HepG2 (cell line): Measurements from ENCODE around the gene DNMT1. TPM values are rescaled to one million over a fixed set of nuclear protein-coding genes. Genes with fewer than 3 reads are reported as not detected.

Experiments used
- EEA1 ChIP-seq: sonication (generic); formaldehyde crosslinking; IDR thresholded peaks from 2 replicates; pipeline ENCODE4 v1.5.1; 2020; ENCODE audit warnings: mild to moderate bottlenecking, missing genetic modification reagents, borderline replicate concordance
- ETV6 ChIP-seq: sonication (generic); formaldehyde crosslinking; conservative IDR thresholded peaks from 2 replicates; pipeline ENCODE4 v1.4.0; 2020; ENCODE audit warnings: missing genetic modification reagents
- GMEB1 ChIP-seq: sonication (generic); formaldehyde crosslinking; IDR thresholded peaks from 2 replicates; pipeline ENCODE4 v1.5.1; 2020; ENCODE audit warnings: missing genetic modification reagents, mild to moderate bottlenecking, borderline replicate concordance
- NONO ChIP-seq, 2 experiments: fragments of 450-650 bp in 1 of 2; sonication (generic) in 1 of 2; formaldehyde crosslinking in 1 of 2; IDR thresholded peaks in 1 of 2; conservative IDR thresholded peaks in 1 of 2; 2 replicates each; pipeline versions ENCODE4 v1.6.1 to v1.8.0; 2017 to 2022; ENCODE audit warnings: mild to moderate bottlenecking in 1 of 2, missing genetic modification reagents in 1 of 2, moderate library complexity in 1 of 2
- PLRG1 ChIP-seq: fragments of 450-650 bp; conservative IDR thresholded peaks from 2 replicates; pipeline ENCODE4 v1.6.1; 2016
- RFX3 ChIP-seq: IDR thresholded peaks from 2 replicates; pipeline ENCODE4 v1.6.1; 2016; ENCODE audit warnings: missing biosample characterization, missing genetic modification reagents
- ZKSCAN1 ChIP-seq: fragments of 150-350 bp; IDR thresholded peaks from 2 replicates; pipeline ENCODE4 v1.6.1; 2014; ENCODE audit warnings: low read length
- ZNF329 ChIP-seq: sonication (generic); formaldehyde crosslinking; IDR thresholded peaks from 2 replicates; pipeline ENCODE4 v1.9.0; 2021; ENCODE audit warnings: low read depth, mild to moderate bottlenecking, missing genetic modification reagents
- ZNF646 ChIP-seq: sonication (generic); formaldehyde crosslinking; IDR thresholded peaks from 2 replicates; pipeline ENCODE4 v1.9.0; 2021; ENCODE audit warnings: mild to moderate bottlenecking, missing genetic modification reagents
- ZNF766 ChIP-seq: sonication (generic); formaldehyde crosslinking; IDR thresholded peaks from 2 replicates; pipeline ENCODE4 v1.5.0; 2020; ENCODE audit warnings: missing genetic modification reagents, borderline replicate concordance
- polyA plus RNA-seq, 8 experiments: library from polyadenylated mRNA; depleted of rRNA in 3 of 8; stranded (reverse) in 7 of 8; unstranded in 1 of 8; fragments of >200 nt; fragmentation: Illumina TruSeq in 4 of 8; extraction: Trizol in 4 of 8; gene quantifications; 2 replicates each; pipeline versions ENCODE4 v1.2.1 to v1.2.3, GENCODE V29; 2011 to 2016; ENCODE audit warnings: low read depth in 4 of 8, missing spikeins in 1 of 8, mixed read lengths in 1 of 8; ENCODE audit not compliant: insufficient read depth in 1 of 8
- total RNA-seq, 5 experiments: library from RNA; depleted of rRNA; stranded (reverse); fragments of >200 nt; fragmentation: Illumina TruSeq; extraction: Trizol; gene quantifications; 2 replicates each; pipeline ENCODE4 v1.2.3, GENCODE V29; 2016; ENCODE audit warnings: low read depth in 1 of 5
- TF ChIP-seq, protein P1 (sequence below): sonication (generic); formaldehyde crosslinking; IDR thresholded peaks from 2 replicates; pipeline ENCODE4 v1.4.0; 2020; ENCODE audit warnings: missing genetic modification reagents, borderline replicate concordance
- TF ChIP-seq, protein P2 (sequence below): IDR thresholded peaks from 2 replicates; pipeline ENCODE4 v1.6.1; 2016

The DNMT1 gene
- total and polyA plus RNA-seq, 2 of the 13 experiments (the other 11 are each of a cell fraction or from before 2014, with no cell fraction given), result 31.2 to 91.1 TPM

- TF ChIP-seq, protein P1, sequence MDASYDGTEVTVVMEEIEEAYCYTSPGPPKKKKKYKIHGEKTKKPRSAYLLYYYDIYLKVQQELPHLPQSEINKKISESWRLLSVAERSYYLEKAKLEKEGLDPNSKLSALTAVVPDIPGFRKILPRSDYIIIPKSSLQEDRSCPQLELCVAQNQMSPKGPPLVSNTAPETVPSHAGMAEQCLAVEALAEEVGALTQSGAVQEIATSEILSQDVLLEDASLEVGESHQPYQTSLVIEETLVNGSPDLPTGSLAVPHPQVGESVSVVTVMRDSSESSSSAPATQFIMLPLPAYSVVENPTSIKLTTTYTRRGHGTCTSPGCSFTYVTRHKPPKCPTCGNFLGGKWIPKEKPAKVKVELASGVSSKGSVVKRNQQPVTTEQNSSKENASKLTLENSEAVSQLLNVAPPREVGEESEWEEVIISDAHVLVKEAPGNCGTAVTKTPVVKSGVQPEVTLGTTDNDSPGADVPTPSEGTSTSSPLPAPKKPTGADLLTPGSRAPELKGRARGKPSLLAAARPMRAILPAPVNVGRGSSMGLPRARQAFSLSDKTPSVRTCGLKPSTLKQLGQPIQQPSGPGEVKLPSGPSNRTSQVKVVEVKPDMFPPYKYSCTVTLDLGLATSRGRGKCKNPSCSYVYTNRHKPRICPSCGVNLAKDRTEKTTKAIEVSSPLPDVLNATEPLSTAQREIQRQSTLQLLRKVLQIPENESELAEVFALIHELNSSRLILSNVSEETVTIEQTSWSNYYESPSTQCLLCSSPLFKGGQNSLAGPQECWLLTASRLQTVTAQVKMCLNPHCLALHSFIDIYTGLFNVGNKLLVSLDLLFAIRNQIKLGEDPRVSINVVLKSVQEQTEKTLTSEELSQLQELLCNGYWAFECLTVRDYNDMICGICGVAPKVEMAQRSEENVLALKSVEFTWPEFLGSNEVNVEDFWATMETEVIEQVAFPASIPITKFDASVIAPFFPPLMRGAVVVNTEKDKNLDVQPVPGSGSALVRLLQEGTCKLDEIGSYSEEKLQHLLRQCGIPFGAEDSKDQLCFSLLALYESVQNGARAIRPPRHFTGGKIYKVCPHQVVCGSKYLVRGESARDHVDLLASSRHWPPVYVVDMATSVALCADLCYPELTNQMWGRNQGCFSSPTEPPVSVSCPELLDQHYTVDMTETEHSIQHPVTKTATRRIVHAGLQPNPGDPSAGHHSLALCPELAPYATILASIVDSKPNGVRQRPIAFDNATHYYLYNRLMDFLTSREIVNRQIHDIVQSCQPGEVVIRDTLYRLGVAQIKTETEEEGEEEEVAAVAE (CRISPR knock-in tag), result no peak
- TF ChIP-seq, protein P2, sequence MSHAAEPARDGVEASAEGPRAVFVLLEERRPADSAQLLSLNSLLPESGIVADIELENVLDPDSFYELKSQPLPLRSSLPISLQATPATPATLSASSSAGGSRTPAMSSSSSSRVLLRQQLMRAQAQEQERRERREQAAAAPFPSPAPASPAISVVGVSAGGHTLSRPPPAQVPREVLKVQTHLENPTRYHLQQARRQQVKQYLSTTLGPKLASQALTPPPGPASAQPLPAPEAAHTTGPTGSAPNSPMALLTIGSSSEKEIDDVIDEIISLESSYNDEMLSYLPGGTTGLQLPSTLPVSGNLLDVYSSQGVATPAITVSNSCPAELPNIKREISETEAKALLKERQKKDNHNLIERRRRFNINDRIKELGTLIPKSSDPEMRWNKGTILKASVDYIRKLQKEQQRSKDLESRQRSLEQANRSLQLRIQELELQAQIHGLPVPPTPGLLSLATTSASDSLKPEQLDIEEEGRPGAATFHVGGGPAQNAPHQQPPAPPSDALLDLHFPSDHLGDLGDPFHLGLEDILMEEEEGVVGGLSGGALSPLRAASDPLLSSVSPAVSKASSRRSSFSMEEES (CRISPR knock-in tag), result peak; percentile 70; the same call in 1 of the 2 replicates
- TF ChIP-seq ZKSCAN1 (no peak), NONO (IDR thresholded peaks at IDR 0.05) (no peak), NONO (CRISPR knock-in tag; conservative IDR thresholded peaks at IDR 0.05) (peak; percentile 54), RFX3 (CRISPR knock-in tag) (peak; percentile 95), GMEB1 (CRISPR knock-in tag) (peak; percentile 90), ETV6 (CRISPR knock-in tag) (peak; percentile 28; the same call in 1 of the 2 replicates), EEA1 (CRISPR knock-in tag) (peak; percentile 91), ZNF646 (CRISPR knock-in tag) (peak; percentile 32; the same call in 1 of the 2 replicates), ZNF329 (CRISPR knock-in tag) (0 out of 2 replicates have a peak, but pooled peaks have one; percentile 34), ZNF766 (CRISPR knock-in tag) (peak; percentile 49; the same call in 1 of the 2 replicates), PLRG1 (no peak)
Measured at GRCh38 chr19:10106100-10106936, 88.4 kb downstream of the DNMT1 start, which contains the start of gene PPAN (continued).
